DMS 273 (cell line): ENCODE results near the gene ANKRD11.
"Not testable (repeated sequence)": the region's sequence is repeated elsewhere in the genome, so short reads cannot be mapped to it uniquely, and the experiment has no call there.

Experiments
- DNase-seq: peaks from one replicate; lab custom pipeline; 2025; ENCODE audit not compliant: unreplicated experiment; lab: John Stamatoyannopoulos, UW

ANKRD11 gene

DNA sequence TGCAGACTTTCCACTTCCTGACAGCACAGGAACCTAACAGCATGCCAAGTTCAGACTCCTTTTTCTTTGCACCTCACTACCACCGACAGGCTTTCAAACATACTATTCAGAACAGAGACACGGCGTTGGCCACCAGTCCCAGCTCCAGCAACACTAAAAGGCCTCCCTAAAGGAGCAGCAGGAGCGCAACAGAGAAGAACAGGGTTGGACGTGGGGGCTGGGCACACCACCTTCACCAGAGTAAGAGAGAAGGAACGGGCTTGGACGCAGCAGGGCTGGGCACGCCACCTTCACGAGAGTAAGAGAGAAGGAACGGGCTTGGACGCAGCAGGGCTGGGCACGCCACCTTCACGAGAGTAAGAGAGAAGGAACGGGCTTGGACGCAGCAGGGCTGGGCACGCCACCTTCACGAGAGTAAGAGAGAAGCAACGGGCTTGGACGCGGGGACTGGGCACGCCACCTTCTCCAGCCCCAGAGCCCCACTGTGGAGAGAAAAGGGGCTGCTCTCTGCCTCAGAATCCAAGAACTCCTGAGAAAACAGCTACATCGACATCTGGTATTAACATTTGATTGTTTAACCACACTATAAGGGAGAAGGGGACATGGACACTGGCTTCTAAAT lies 56.9 kb downstream of the ANKRD11 start:
- DNase-seq: not testable (repeated sequence)

- no peak for DNase-seq
Observed at GRCh38 chr16:89431630-89432029, 58.7 kb downstream of the ANKRD11 start.

DNA sequence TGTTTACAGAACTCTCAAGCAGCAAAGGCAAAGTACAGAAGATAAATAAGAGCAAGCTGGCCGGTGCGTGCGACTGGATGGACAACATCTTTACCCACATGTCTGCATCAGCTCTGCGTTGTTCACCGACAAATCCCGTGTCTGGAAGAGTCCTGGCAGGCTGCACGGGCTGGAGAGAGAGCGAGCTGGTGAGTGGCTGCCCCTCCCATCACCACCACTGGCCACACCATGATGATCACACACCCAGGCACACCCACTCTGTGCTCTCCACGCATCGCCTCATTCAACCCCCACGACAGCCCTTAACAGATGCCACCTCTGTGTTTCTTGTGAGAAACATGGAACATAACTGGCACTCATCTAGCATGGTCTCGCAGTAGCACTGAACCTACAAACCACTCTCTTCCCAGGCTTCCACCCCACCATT lies 59.2 kb downstream of the ANKRD11 start:
- peak; percentile 61 for DNase-seq

GRCh38 chr16:89430436-89431157 lies 59.8 kb downstream of the ANKRD11 start:
- peak; percentile 61 for DNase-seq

DNA sequence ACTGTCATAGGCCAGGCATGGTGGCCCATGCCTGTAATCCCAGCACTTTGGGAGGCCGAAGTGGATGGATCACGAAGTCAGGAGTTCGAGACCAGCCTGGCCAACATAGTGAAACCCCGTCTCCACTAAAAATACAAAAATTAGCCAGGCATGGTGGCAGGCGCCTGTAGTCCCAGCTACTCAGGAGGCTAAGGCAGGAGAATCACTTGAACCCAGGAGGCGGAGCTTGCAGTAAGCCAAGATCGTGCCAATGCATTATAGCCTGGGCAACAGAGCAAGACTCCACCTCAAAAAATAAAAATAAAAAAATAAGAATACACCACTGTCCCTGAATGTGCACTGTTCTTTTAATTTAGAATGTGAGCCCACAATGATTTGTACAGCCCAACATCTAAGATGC lies 61.8 kb downstream of the ANKRD11 start:
- DNase-seq: not testable (repeated sequence)

DNA sequence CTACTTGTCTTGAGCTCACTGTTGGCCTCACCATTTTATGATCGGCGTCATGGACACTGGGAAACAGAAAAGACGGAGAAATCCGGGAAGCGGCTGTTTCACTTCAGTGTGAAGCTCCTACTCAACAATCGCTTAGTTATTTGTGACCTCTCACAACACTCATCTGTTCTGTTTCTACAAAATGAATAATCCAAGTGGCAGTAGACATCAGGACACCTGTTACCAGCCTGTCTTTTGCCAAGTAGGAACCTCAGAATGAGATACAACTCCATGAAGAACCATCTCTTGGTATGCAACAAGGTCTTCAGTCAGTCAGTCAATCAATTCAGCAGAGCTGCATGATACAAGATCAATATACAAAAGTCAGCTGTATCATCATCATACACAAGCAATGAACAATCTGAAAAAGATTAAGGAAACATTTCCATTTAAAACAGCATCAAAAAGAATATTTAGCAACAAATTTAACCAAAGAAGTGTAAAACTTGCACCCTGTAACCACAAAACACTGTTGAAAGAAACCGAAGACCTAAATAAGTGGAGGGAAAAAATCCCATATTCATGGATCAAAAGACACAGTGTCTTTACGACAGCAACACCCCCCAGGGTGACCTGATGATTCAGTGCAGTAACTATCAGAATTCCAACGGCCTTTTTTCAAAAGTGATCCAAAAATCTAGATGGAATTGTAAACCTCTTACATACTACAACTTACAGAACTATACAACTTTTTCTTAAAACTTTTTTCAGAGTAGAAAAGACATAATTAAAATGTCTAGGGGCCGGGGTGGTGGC lies 63.4 kb downstream of the ANKRD11 start:
- DNase-seq: no peak

DNA sequence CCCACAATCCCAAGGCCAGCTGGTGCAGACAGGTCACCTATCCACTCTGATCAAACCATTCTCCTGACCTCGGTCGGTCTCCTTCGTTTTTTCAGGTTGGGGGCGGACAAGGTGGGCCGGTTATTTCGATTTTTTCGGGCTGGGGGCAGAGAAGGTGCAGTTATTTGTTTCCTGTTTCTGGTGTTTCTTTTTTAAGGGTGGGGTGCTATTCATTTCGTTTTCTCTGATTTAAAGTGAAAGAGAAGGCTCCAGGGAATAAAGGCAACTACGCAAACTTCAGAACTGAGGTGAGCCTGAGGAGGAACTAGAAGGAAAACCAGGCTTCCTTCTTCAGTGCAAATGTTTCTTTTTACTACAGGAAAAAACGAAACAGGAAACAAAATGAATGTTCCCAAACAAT lies 64.8 kb downstream of the ANKRD11 start:
- DNase-seq: no peak

DNA sequence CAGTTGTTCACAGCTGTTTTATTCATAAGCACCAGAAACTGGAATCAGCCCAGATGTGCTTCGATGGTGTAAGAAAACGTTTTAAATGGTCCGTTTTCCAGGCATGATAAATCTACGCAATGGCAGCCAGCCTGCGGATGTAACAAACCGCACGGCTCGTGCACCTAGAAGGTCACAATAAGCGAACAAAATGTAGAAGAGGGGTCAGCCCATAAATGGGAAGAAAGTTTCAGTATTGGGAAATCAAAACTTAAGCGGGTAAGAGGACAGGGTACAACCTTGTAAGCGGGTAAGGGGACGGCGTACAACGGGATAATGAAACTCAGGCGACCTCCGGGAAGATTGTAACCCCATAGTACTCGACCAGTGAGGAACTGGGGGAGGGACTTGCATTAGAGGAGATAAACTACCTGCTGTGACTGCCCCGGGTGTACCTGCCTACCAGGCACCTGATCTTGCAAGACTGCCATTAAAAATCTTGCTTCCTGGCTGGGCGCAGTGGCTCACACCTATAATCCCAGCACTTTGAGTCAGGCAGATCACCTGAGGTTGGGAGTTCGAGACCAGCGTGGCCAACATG lies 66.6 kb downstream of the ANKRD11 start:
- DNase-seq: no peak

DNA sequence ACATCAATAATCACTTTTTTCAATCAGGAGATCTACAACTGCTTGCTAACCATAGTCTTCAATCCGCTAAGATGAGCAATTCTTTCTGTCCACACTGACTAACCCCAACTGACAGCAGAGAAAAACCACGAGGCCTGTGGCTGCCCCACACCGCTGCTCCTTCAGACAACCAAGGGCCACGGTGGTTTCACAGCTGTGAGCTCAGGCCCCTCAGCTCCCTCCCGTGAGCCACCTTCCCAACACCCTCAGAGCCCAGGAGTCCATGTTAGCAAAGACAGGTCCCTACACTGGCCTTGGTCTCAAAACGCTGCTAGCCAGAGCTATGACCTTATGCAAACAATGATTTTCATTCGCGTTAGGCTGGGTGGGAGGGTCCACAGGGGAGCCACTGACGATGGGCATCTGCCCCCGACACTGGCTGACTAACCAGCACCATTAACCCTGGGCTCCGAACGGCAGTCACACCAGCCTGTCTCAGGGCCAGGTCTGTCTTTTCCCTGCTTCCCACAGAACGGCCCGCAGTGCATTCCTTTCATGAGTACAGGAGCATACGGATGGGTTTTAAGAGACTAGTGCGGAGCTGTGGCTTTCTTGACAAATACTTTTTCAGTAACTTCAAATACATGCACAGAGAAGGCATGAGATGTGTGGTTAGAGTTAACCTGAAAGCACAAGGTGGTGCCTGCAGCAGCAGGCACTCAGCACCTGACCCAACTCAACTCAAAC lies 67.3 kb downstream of the ANKRD11 start:
- no peak for DNase-seq

DNA sequence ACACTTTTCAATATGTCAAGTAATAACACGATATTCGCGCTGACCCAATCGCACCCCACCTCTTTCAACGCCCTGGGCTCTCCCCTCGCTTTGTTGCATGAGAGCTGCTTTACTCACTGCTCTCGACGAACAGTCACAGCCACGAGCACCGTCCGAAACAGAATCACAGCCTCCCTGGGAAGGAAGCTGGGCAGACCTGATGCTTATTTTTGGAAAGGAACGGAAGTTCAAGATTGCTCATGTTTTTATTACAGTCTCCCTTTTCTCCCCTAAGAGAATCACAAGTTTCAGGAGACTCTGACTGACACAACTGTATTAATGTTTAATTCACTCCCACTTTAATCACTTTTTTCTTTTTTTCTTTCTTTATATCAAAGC lies 67.8 kb downstream of the ANKRD11 start:
- DNase-seq: no peak

DNA sequence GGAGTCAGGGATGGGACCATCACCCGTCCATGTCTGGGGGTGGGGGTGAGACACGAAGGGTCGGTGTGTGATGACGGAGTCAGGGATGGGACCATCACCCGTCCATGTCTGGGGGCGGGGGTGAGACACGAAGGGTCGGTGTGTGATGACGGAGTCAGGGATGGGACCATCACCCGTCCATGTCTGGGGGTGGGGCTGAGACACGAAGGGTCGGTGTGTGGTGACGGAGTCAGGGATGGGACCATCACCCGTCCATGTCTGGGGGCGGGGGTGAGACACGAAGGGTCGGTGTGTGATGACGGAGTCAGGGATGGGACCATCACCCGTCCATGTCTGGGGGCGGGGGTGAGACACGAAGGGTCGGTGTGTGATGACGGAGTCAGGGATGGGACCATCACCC lies 69.1 kb downstream of the ANKRD11 start:
- not testable (repeated sequence) for DNase-seq

DNA sequence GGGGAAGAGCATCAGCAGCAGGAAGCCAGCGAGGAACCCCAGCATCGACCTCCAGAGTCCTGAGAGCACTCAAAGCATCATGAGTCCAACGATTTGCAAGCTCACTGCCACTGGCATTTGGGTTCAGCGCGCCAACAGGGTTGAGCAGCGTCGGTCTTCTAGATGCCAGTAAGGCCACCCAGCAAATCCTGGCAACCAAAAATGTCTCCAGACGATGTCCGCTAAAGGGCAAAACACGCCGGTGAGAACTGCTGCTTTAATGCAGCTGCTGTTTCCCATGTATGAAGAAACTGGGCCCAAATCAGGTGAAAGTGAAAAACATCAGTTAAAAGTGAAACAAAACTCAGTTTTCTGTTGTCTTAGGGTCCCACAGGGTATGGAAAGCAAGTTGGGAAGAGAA lies 70.2 kb downstream of the ANKRD11 start:
- no peak for DNase-seq

- no peak for DNase-seq
Observed at GRCh38 chr16:89418352-89418751, 72.0 kb downstream of the ANKRD11 start.

- no peak for DNase-seq
Observed at GRCh38 chr16:89417352-89417751, 73.0 kb downstream of the ANKRD11 start.

DNA sequence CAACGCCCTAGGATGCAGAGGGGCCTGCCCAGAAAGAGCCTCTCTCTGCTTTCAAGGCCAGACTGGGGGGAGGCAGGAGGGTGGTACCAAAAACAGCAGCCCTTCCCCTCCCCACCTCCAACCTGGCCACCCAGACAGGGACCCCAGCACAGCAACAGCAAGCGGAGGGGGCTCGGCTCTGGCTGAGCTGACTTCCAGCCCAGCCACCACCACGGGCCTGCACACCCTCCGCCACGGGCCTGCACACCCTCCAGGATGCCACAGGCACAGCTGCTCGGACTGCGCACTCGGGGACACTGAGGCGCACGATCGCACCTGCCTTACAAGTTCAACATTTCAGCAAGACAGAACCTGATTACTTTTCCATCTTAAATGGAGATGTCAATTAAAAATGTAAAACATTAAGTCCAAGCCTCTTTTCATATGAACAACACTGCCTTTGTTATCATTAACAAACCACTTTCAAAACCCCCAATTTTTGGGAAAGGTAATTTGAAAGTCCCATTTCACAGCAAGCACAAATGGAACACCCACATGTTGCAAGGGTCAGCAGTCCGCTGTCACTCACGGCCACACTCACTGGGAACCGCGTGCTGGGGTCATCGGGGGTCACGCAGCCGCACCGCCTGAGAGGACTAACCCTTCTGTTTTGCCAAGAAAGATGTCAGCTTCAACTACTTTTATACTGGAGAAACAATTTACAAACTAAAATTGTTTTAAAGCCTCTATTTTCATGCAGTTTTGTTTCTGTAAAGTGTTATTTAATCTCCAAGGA lies 76.4 kb downstream of the ANKRD11 start:
- no peak for DNase-seq

DNA sequence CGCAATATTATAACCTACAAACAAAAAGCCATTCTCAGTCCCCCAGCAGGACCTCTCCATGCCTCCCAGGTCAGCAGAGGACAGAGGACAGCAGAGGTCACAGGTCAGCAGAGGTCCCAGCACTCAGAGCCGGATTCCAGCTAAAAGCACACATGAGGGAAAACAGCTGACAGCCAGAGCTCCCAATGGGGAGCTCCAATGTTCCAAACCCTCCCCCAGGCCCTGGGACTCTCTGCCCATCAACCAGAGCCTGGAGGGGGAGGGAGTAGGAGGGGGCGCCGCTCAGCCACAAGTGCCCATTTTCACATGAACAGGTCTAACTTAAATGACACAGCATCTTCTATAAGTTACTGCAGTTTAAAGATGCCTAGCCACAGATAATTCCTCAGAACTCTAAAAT lies 77.5 kb downstream of the ANKRD11 start:
- DNase-seq: peak; percentile 60

DNA sequence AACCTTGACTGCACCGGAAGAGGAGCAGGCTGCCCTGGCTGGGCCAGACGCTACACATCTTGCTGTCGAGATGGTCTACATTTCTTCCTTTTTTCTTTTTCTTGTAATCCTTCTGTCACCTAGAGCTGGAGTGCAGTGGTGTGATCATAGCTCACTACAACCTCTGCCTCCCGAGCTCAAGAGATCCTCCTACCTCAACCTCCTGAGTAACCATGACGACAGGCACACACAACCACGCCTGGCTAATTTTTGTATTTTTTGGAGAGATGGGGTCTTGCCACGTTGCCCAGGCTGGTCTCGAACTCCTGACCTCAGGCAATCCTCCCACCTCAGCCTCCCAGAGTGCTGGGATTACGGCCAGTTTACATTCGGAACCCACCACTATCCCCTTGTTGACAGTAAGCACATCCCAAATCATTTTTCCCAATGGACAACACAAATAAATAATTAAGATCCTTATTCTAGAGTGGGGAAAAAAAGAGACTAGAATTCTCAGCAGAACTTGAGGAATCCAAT lies 79.0 kb downstream of the ANKRD11 start:
- no peak for DNase-seq

GRCh38 chr16:89410794-89411309 lies 79.5 kb downstream of the ANKRD11 start:
- peak; percentile 93 for DNase-seq

DNA sequence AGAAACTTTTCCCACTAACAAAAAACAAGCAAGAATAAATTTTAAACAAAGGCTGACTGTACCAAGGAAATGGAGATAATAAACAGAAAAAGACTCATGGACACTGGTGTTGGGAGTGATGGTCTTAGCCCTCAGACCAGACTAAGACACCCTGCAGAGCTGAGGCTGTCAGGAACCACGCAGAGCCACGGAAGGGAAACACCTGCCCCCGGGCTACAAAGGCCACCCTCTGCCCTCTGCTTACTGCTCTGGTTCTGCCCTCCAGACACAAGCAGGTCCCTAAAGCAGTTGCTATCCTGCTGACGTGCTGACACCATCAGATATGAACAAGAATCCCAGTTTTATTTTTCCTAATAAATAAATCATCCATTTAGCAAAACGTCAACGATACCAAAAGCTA lies 80.0 kb downstream of the ANKRD11 start:
- DNase-seq: no peak
